HG02870 (cell line): ENCODE measurements around the gene FRZB.

ENCODE experiments used
- ATAC-seq: cut with Tn5 transposase; IDR thresholded peaks from one replicate; pipeline ENCODE4 v1.9.1; 2021; ENCODE audit warnings: mild to moderate bottlenecking, moderate library complexity; ENCODE audit not compliant: unreplicated experiment

Gene FRZB

DNA sequence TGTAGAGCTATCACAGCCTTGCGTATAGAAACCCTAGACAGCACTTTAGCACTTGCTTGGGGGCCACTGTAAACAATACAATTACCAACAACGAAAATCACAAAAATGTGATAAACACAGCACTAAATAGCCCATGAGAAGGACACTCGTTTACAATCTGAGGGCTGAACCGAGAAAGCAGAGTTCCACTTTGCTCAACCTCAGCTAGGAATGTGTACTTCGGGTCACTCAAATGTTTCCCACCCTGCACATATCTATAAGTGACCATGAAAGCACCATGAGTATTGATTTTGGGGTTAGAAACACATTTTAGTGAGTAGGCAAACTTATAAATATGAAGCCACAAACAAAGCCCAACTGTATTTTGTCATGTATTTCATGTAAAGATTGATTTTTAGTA is 62.3 kb downstream of the FRZB start:
- no peak for ATAC-seq

GRCh38 chr2:182798736-182799135 is 67.7 kb downstream of the FRZB start:
- no peak for ATAC-seq

DNA sequence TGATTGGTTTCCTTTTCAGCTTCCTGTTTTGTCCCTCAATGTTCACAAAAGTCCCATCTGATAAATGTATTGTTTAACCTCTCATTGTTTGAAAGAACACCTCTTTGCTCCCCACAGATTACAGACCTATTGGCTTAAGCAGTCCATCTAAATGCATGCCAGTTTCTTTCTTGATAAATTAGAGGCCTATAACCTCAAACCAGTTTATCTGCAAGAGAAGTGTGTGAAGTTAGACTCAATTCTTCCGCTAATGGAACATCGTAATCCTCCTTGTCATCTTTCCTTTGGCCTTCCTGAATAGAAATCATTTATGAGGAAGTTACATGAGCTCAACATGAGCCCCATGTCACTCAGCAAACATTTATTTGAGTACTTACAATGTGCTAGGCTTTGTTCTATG is 74.0 kb downstream of the FRZB start:
- no peak for ATAC-seq

DNA sequence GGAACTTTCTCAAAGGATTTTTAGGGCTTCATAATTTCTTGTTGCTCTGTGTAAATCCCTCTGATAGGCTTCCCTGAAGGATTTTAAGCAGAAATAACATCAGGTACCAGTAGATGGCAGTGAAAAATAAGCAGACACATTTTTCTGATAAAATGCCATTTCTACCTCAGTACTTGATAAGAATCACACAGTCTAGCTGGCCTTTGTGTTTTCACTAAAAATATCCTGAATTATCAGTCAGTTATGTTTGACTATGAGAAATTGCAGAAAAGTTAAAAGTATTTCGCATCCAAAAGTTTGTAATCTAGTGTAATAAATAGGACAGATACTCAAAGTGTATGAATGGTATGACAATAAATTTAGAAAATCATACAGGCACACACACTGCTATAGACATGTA is 81.7 kb downstream of the FRZB start:
- no peak for ATAC-seq

GRCh38 chr2:182784058-182784706 is 82.3 kb downstream of the FRZB start:
- ATAC-seq = no peak
